GM19193 (cell line): ENCODE measurements around the gene C1QTNF6.

Source experiments
- POLR2A ChIP-seq: IDR thresholded peaks from 4 replicates; pipeline ENCODE4 v1.6.1; 2011; ENCODE audit not compliant: insufficient read depth, insufficient read length; ENCODE audit errors: extremely low read depth

Gene C1QTNF6

GRCh38 chr22:37179622-37180420 is 8.2 kb downstream of the C1QTNF6 start:
- TF ChIP-seq POLR2A = no peak

GRCh38 chr22:37179126-37179470 is 8.9 kb downstream of the C1QTNF6 start:
- TF ChIP-seq POLR2A = no peak

- no peak for TF ChIP-seq POLR2A
Observed at GRCh38 chr22:37178350-37179125, 9.5 kb downstream of the C1QTNF6 start.

- no peak for TF ChIP-seq POLR2A
Observed at GRCh38 chr22:37177755-37178154, 10.3 kb downstream of the C1QTNF6 start.

- no peak for TF ChIP-seq POLR2A
Observed at GRCh38 chr22:37177221-37177620, 10.8 kb downstream of the C1QTNF6 start.

GRCh38 chr22:37176464-37177061 is 11.5 kb downstream of the C1QTNF6 start:
- no peak for TF ChIP-seq POLR2A

- TF ChIP-seq POLR2A = no peak
Observed at GRCh38 chr22:37175414-37176281, 12.4 kb downstream of the C1QTNF6 start.

- TF ChIP-seq POLR2A = no peak
Observed at GRCh38 chr22:37174964-37175363, 13.1 kb downstream of the C1QTNF6 start.

GRCh38 chr22:37173709-37174108 is 14.3 kb downstream of the C1QTNF6 start:
- no peak for TF ChIP-seq POLR2A

GRCh38 chr22:37172266-37173245 is 15.5 kb downstream of the C1QTNF6 start:
- no peak for TF ChIP-seq POLR2A

GRCh38 chr22:37171662-37172061 is 16.4 kb downstream of the C1QTNF6 start:
- TF ChIP-seq POLR2A = no peak

- TF ChIP-seq POLR2A = no peak
Observed at GRCh38 chr22:37169947-37170688, 17.9 kb downstream of the C1QTNF6 start.

GRCh38 chr22:37169406-37169805 is 18.6 kb downstream of the C1QTNF6 start:
- no peak for TF ChIP-seq POLR2A
